ENCODE results near the gene ADORA2B. TPM values are rescaled to one million over a fixed set of nuclear protein-coding genes. Genes with fewer than 3 reads are reported as not detected.

ADORA2B gene
- polyA plus RNA-seq, 1 of the 3 experiments (the other 2 are of a cell fraction), result 12.6 TPM

- no peak overlapping the region for H3K4me3 ChIP-seq (ENCODE audit: low read depth in 2 of 2, low read length in 1 of 2)
- peaks cover 12 to 13% of the 10 kb centered on the region in 2 experiments; a peak in 2 of 4 replicates for H3K4me1 ChIP-seq (ENCODE audit: control insufficient read depth in 1 of 2, insufficient read depth in 2 of 2, low read depth in 1 of 2, low read length in 1 of 2)
- no peaks in the 10 kb centered on the region for H3K9me2 ChIP-seq
- POLR2A ChIA-PET, result no interaction called here
- no peaks in the 10 kb centered on the region for H3K36me3 ChIP-seq (replicated peaks in 1 of 2; ENCODE audit: control insufficient read depth in 1 of 2, insufficient read depth in 2 of 2, low read length in 1 of 2)
- TF ChIP-seq CTCF (IDR thresholded peaks at IDR 0.05), result no peak
- TF ChIP-seq MAX (IDR thresholded peaks at IDR 0.05; ENCODE audit: low read depth), result no peak
- TF ChIP-seq GABPA (IDR thresholded peaks at IDR 0.05; ENCODE audit: low read depth), result no peak
- no peak for TF ChIP-seq FOSL2 (IDR thresholded peaks at IDR 0.05; ENCODE audit: borderline replicate concordance, low read depth)
- TF ChIP-seq CHD2 (IDR thresholded peaks at IDR 0.05; ENCODE audit: low read length, partially characterized antibody), result no peak
- TF ChIP-seq TAF1 (IDR thresholded peaks at IDR 0.05; ENCODE audit: borderline replicate concordance, low read depth, low read length), result no peak
- TF ChIP-seq FOXM1 (IDR thresholded peaks at IDR 0.05; ENCODE audit: low read depth), result no peak
- TF ChIP-seq RFX5 (IDR thresholded peaks at IDR 0.05; ENCODE audit: low read length), result no peak
- TF ChIP-seq ELF1 (IDR thresholded peaks at IDR 0.05), result no peak
- TF ChIP-seq RXRA (IDR thresholded peaks at IDR 0.05; ENCODE audit: borderline replicate concordance, low read depth), result no peak
- TF ChIP-seq MEF2A (IDR thresholded peaks at IDR 0.05; ENCODE audit: borderline replicate concordance, low read depth), result no peak
- no peak for TF ChIP-seq JUND (IDR thresholded peaks at IDR 0.05)
- no peak for TF ChIP-seq EP300 (IDR thresholded peaks at IDR 0.05; ENCODE audit: borderline replicate concordance in 1 of 2, low read depth in 1 of 2, low read length in 1 of 2)
- H3K9ac ChIP-seq, result no peak overlapping the region
- H3K27ac ChIP-seq (ENCODE audit: low read depth in 2 of 2, low read length in 1 of 2), result no peak overlapping the region
- H3F3A ChIP-seq (replicated peaks; ENCODE audit: insufficient read depth), result peaks cover 6% of the 10 kb centered on the region
- no peak overlapping the region for H3K4me2 ChIP-seq
- H4K20me1 ChIP-seq (ENCODE audit: insufficient read depth), result no peaks in the 10 kb centered on the region
- 96% methylated on average over 8 of the region's 8 CpGs for WGBS (ENCODE audit: low lambda C conversion rate)
- H3K27me3 ChIP-seq (ENCODE audit: insufficient read depth), result no peaks in the 10 kb centered on the region
- no peaks in the 10 kb centered on the region for H3K9me3 ChIP-seq
- CTCF ChIA-PET, result interaction anchor here (4.8 kb wide), 1 partner anchor 24 kb away, joined by 20 read pairs; the partner anchor contains the start of gene ADORA2B
- no peak for DNase-seq
- H2AFZ ChIP-seq (ENCODE audit: low read depth), result no peak overlapping the region
- no peaks in the 10 kb centered on the region; the same call in 1 of the 2 replicates for H3K79me2 ChIP-seq (ENCODE audit: insufficient read depth)
These were observed 24.5 kb downstream of the ADORA2B start for GRCh38 chr17:15969463-15969862.

GRCh38 chr17:15970500-15970899, 25.6 kb downstream of the ADORA2B start:
- TF ChIP-seq GABPA (IDR thresholded peaks at IDR 0.05; ENCODE audit: low read depth) (no peak), CHD2 (IDR thresholded peaks at IDR 0.05; ENCODE audit: low read length, partially characterized antibody) (no peak), TEAD4 (IDR thresholded peaks at IDR 0.05; ENCODE audit: borderline replicate concordance, insufficient read depth) (no peak), IRF3 (IDR thresholded peaks at IDR 0.05; ENCODE audit: low read depth, low read length) (no peak), SIN3A (IDR thresholded peaks at IDR 0.05; ENCODE audit: borderline replicate concordance, low read depth, low read length) (no peak), PBX3 (IDR thresholded peaks at IDR 0.05) (no peak), NRF1 (IDR thresholded peaks at IDR 0.05; ENCODE audit: low read depth, low read length) (no peak), SMC3 (IDR thresholded peaks at IDR 0.05; ENCODE audit: low read depth, low read length) (no peak), RXRA (IDR thresholded peaks at IDR 0.05; ENCODE audit: borderline replicate concordance, low read depth) (no peak), NFIC (IDR thresholded peaks at IDR 0.05; ENCODE audit: borderline replicate concordance) (no peak)
- POLR2A ChIA-PET, result no interaction called here
- H4K20me1 ChIP-seq (ENCODE audit: insufficient read depth), result no peaks in the 10 kb centered on the region
- H3K4me1 ChIP-seq (ENCODE audit: control insufficient read depth in 1 of 2, insufficient read depth in 2 of 2, low read depth in 1 of 2, low read length in 1 of 2), result peaks cover 7 to 13% of the 10 kb centered on the region in 2 experiments; a peak in 2 of 4 replicates
- no peak overlapping the region for H3K4me3 ChIP-seq (ENCODE audit: low read depth in 2 of 2, low read length in 1 of 2)
- H3F3A ChIP-seq (replicated peaks; ENCODE audit: insufficient read depth), result peaks cover 6% of the 10 kb centered on the region
- WGBS (ENCODE audit: low lambda C conversion rate), result 88% methylated on average over 2 of the region's 2 CpGs
- H3K36me3 ChIP-seq (replicated peaks in 1 of 2; ENCODE audit: control insufficient read depth in 1 of 2, insufficient read depth in 2 of 2, low read length in 1 of 2), result peaks cover 0 to 2% of the 10 kb centered on the region in 2 experiments
- H3K9ac ChIP-seq, result no peak overlapping the region
- CTCF ChIA-PET, result interaction anchor here (4.8 kb wide), 1 partner anchor 25 kb away, joined by 20 read pairs; the partner anchor contains the start of gene ADORA2B
- no peaks in the 10 kb centered on the region for H3K9me3 ChIP-seq
- no peak overlapping the region for H3K4me2 ChIP-seq
- DNase-seq, result no peak
- H3K27ac ChIP-seq (ENCODE audit: low read depth in 2 of 2, low read length in 1 of 2), result no peak overlapping the region
- no peaks in the 10 kb centered on the region for H3K27me3 ChIP-seq (ENCODE audit: insufficient read depth)
- H3K9me2 ChIP-seq, result no peaks in the 10 kb centered on the region
- no peaks in the 10 kb centered on the region; the same call in 1 of the 2 replicates for H3K79me2 ChIP-seq (ENCODE audit: insufficient read depth)
- no peak overlapping the region for H2AFZ ChIP-seq (ENCODE audit: low read depth)
